Measurements from ENCODE around the gene SLC16A9. TPM values are rescaled to one million over a fixed set of nuclear protein-coding genes. Genes with fewer than 3 reads are reported as not detected.
A peak's percentile ranks its signal among the peaks of the same experiment; 100 is the strongest.

The SLC16A9 gene
- polyA plus RNA-seq, 1 of the 3 experiments (the other 2 are of a cell fraction): 4.7 TPM

DNA sequence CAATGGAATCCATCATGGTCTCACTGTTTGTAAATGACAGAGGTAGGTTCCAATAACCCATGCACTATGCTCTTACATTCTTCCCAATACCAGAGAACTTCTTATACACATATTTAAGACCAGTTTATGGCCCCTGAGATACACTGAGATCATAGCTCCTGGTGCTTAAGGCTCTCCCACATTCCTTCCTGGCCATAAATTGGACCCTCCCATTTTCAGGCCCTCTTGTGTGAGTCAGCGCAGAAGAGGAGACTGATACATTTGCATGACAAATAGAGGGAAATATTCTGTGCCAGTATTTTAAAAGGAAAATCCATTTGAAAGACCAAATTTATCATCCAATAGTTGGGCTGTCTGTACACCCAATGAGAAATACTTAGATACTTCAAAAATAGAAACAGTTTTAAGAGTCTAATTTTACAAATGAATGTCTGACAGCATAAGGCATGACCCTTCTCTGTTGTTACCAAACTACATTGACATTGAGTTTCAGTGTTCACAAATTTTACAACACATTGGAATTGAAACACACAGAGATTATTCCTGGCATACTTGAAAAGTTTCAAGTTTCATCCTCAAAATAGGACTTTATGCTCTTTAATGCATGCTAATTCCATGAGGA lies 35.3 kb downstream of the SLC16A9 start:
- no peak overlapping the region for H3K4me2 ChIP-seq
- no peak overlapping the region for H3K27ac ChIP-seq (ENCODE audit: low read depth in 2 of 2, low read length in 1 of 2)
- H3K4me3 ChIP-seq (ENCODE audit: low read depth in 2 of 2, low read length in 1 of 2): no peak overlapping the region
- WGBS (ENCODE audit: low lambda C conversion rate): 64% methylated on average over 1 of the region's 1 CpG
- H3K9me2 ChIP-seq: no peaks in the 10 kb centered on the region
- H3K9me3 ChIP-seq: no peaks in the 10 kb centered on the region
- no peak for DNase-seq
- no peaks in the 10 kb centered on the region for H4K20me1 ChIP-seq (ENCODE audit: insufficient read depth)
- no peak for TF ChIP-seq SIN3A (IDR thresholded peaks at IDR 0.05; ENCODE audit: borderline replicate concordance, low read depth, low read length)
- peak; percentile 22; the same call in 1 of the 2 replicates for TF ChIP-seq FOSL2 (IDR thresholded peaks at IDR 0.05; ENCODE audit: borderline replicate concordance, low read depth)
- no peak for TF ChIP-seq TAF1 (IDR thresholded peaks at IDR 0.05; ENCODE audit: borderline replicate concordance, low read depth, low read length)
- 0 out of 2 replicates have a peak, but pooled peaks have one; percentile 24 for TF ChIP-seq JUND (IDR thresholded peaks at IDR 0.05)
- H3K36me3 ChIP-seq (replicated peaks in 1 of 2; ENCODE audit: control insufficient read depth in 1 of 2, insufficient read depth in 2 of 2, low read length in 1 of 2): peaks cover 4 to 9% of the 10 kb centered on the region in 2 experiments
- H3K79me2 ChIP-seq (ENCODE audit: insufficient read depth): no peaks in the 10 kb centered on the region
- H3K27me3 ChIP-seq (ENCODE audit: insufficient read depth): no peaks in the 10 kb centered on the region
- ChIA-PET CTCF (no interaction called here), POLR2A (no interaction called here)
- H2AFZ ChIP-seq (ENCODE audit: low read depth): no peak overlapping the region; the same call in 1 of the 2 replicates
- H3F3A ChIP-seq (replicated peaks; ENCODE audit: insufficient read depth): peaks cover 6% of the 10 kb centered on the region
- H3K4me1 ChIP-seq (ENCODE audit: control insufficient read depth in 1 of 2, insufficient read depth in 2 of 2, low read depth in 1 of 2, low read length in 1 of 2): peaks cover 0 to 10% of the 10 kb centered on the region in 2 experiments; a peak in 1 of 4 replicates
- H3K9ac ChIP-seq: no peak overlapping the region

DNA sequence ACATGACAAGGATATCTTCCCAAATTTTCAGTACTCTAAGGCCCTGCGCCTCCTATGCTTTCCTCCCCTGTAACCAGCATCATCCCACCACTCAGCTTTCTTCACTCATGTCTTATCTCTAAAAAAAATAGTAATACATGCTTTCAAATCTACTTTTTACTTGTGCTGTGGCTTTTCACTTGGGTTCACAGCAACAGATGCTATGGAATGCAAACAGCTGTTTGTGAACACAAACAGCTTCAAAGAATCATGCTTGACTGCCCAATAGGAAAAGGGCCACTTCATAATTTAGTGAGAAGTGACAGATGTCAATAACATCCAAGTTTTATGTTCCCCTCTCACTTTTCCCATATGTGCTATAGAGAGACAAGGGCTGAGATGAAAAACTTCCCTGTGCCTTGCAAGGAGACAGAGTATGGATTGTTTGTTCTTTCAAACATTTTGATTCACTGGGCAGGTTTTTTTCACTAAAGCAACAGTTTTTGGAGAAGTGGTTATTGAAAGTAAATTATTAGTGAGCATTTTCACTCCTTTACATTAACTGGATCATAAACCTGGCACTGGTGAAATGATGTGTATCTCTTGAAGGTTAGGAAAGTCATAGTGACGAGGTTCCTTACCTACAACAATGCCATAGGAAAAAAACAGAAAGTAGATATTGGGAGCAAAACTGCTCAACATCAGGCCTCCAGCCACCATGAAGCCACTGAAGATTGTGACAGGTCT lies 37.3 kb downstream of the SLC16A9 start:
- ChIA-PET CTCF (interaction anchor here (1.4 to 1.6 kb wide), 2 partner anchors 7 to 46 kb away, joined by 3 to 5 read pairs; no protein-coding TSS in a partner anchor), POLR2A (no interaction called here)
- no peak overlapping the region for H2AFZ ChIP-seq (ENCODE audit: low read depth)
- H4K20me1 ChIP-seq (ENCODE audit: insufficient read depth): no peaks in the 10 kb centered on the region
- WGBS (ENCODE audit: low lambda C conversion rate): 86% methylated on average over 2 of the region's 2 CpGs
- H3K4me3 ChIP-seq (ENCODE audit: low read depth in 2 of 2, low read length in 1 of 2): no peak overlapping the region
- H3K79me2 ChIP-seq (ENCODE audit: insufficient read depth): no peaks in the 10 kb centered on the region
- no peaks in the 10 kb centered on the region for H3K27me3 ChIP-seq (ENCODE audit: insufficient read depth)
- H3K4me1 ChIP-seq (ENCODE audit: control insufficient read depth in 1 of 2, insufficient read depth in 2 of 2, low read depth in 1 of 2, low read length in 1 of 2): peaks cover 0 to 10% of the 10 kb centered on the region in 2 experiments; a peak in 1 of 4 replicates
- TF ChIP-seq, protein P1, sequence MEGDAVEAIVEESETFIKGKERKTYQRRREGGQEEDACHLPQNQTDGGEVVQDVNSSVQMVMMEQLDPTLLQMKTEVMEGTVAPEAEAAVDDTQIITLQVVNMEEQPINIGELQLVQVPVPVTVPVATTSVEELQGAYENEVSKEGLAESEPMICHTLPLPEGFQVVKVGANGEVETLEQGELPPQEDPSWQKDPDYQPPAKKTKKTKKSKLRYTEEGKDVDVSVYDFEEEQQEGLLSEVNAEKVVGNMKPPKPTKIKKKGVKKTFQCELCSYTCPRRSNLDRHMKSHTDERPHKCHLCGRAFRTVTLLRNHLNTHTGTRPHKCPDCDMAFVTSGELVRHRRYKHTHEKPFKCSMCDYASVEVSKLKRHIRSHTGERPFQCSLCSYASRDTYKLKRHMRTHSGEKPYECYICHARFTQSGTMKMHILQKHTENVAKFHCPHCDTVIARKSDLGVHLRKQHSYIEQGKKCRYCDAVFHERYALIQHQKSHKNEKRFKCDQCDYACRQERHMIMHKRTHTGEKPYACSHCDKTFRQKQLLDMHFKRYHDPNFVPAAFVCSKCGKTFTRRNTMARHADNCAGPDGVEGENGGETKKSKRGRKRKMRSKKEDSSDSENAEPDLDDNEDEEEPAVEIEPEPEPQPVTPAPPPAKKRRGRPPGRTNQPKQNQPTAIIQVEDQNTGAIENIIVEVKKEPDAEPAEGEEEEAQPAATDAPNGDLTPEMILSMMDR (IDR thresholded peaks at IDR 0.05): no peak
- TF ChIP-seq POLR2AphosphoS5 (IDR thresholded peaks at IDR 0.05; ENCODE audit: low read depth, low read length) (no peak), RXRA (IDR thresholded peaks at IDR 0.05; ENCODE audit: borderline replicate concordance, low read depth) (no peak), TAF1 (IDR thresholded peaks at IDR 0.05; ENCODE audit: borderline replicate concordance, low read depth, low read length) (no peak), MEF2A (IDR thresholded peaks at IDR 0.05; ENCODE audit: borderline replicate concordance, low read depth) (no peak), TEAD4 (IDR thresholded peaks at IDR 0.05; ENCODE audit: borderline replicate concordance, insufficient read depth) (no peak), JUND (IDR thresholded peaks at IDR 0.05) (no peak)
- TF ChIP-seq, protein P2, sequence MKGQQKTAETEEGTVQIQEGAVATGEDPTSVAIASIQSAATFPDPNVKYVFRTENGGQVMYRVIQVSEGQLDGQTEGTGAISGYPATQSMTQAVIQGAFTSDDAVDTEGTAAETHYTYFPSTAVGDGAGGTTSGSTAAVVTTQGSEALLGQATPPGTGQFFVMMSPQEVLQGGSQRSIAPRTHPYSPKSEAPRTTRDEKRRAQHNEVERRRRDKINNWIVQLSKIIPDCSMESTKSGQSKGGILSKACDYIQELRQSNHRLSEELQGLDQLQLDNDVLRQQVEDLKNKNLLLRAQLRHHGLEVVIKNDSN (IDR thresholded peaks at IDR 0.05; ENCODE audit: borderline replicate concordance, low read depth): no peak
- no peak overlapping the region for H3K4me2 ChIP-seq
- no peak for DNase-seq
- 0 out of 2 replicates have a peak, but pooled peaks cover 4% of the 10 kb centered on the region for H3K9me3 ChIP-seq
- no peak overlapping the region for H3K9ac ChIP-seq
- H3K36me3 ChIP-seq (replicated peaks in 1 of 2; ENCODE audit: control insufficient read depth in 1 of 2, insufficient read depth in 2 of 2, low read length in 1 of 2): peaks cover 4 to 9% of the 10 kb centered on the region in 2 experiments
- H3K27ac ChIP-seq (ENCODE audit: low read depth in 2 of 2, low read length in 1 of 2): no peak overlapping the region
- H3F3A ChIP-seq (replicated peaks; ENCODE audit: insufficient read depth): peaks cover 6% of the 10 kb centered on the region
- H3K9me2 ChIP-seq: no peaks in the 10 kb centered on the region
